ENCODE data around the gene TRIM22.

TRIM22 gene

DNA sequence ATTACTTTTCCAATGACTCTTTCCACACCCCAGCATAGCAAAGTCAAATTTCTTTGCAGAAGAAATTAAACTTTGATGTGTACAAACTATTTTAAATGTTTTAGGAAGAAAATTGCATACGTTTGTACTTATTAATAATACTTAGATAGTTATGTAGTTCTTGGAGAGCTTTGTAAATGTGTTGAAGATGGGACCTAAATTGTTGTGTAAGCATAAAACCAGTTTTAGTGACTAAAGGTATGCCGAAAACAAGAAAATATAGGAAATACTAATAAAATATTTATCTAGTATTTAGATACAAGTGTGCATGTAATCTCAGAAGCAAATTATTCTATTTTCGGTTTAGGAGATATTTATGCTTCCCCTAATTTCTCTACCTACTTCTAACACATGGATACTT lies 60.2 kb downstream of the TRIM22 start:
- no peak for FAIRE-seq

DNA sequence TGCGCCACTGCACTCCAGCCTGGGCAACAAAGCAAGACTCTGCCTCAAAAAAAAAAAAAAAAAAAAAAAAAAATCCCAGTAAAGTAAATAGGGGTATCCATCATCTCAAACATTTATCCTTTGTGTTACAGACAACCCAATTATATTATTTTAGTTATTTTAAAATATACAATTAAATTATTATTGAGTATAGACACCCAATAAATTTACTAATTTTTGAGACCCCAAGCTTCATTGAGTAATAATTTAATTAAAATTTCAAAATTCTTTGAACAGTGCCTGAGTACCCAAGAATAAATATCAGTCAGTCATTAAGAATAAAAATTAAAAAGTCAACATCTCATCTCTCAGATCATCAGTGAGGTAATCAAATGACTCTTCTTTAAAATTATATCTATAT lies 64.4 kb downstream of the TRIM22 start, which contains the start of gene OR52N4:
OR52N4 (plus strand) TSS at position 301 of the 400 bp plus-strand sequence. CDS start 498 bp downstream, outside the sequence.
- FAIRE-seq: no peak

Measured in colon (tissue), 2 donors.